KMS-11 (cell line): Measurements from ENCODE around the gene MT1X.

Experiments used
- H2AFZ ChIP-seq: fragments of 200-600 bp; sonication (generic); 2 replicates; pipeline ENCODE4 v1.6.1; 2016; ENCODE audit warnings: antibody characterized with exemption, mixed run types, low read depth
- H3K27ac ChIP-seq: fragments of 200-600 bp; sonication (generic); 2 replicates; pipeline ENCODE4 v1.6.1; 2016; ENCODE audit warnings: mild to moderate bottlenecking, mixed run types
- H3K27me3 ChIP-seq: fragments of 200-600 bp; sonication (generic); 2 replicates; pipeline ENCODE4 v1.6.1; 2017; ENCODE audit warnings: mild to moderate bottlenecking, low read depth, mixed run types, moderate library complexity; ENCODE audit not compliant: insufficient read depth
- H3K36me3 ChIP-seq: fragments of 200-600 bp; sonication (generic); 2 replicates; pipeline ENCODE4 v1.6.1; 2017; ENCODE audit warnings: mild to moderate bottlenecking, mixed run types; ENCODE audit not compliant: insufficient read depth
- H3K4me1 ChIP-seq: fragments of 200-600 bp; sonication (generic); 2 replicates; pipeline ENCODE4 v1.6.1; 2016; ENCODE audit warnings: mild to moderate bottlenecking, low read depth, mixed run types; ENCODE audit not compliant: poor library complexity, severe bottlenecking
- H3K4me2 ChIP-seq: fragments of 200-600 bp; sonication (generic); 2 replicates; pipeline ENCODE4 v1.7.0; 2016; ENCODE audit warnings: mild to moderate bottlenecking, mixed run types
- H3K4me3 ChIP-seq: fragments of 200-600 bp; sonication (generic); IDR thresholded peaks from 2 replicates; pipeline ENCODE4 v1.6.1; 2017; ENCODE audit warnings: low read depth, low read length, mixed read lengths; ENCODE audit not compliant: insufficient read depth
- H3K79me2 ChIP-seq: fragments of 200-600 bp; sonication (generic); 2 replicates; pipeline ENCODE4 v1.6.1; 2016; ENCODE audit warnings: low read depth, mixed run types; ENCODE audit not compliant: insufficient read depth
- H3K9ac ChIP-seq: fragments of 200-600 bp; sonication (generic); 2 replicates; pipeline ENCODE4 v1.6.1; 2016; ENCODE audit warnings: mild to moderate bottlenecking, mixed run types
- H4K20me1 ChIP-seq: fragments of 200-600 bp; sonication (generic); 2 replicates; pipeline ENCODE4 v1.6.1; 2016; ENCODE audit warnings: mild to moderate bottlenecking, mixed run types; ENCODE audit not compliant: insufficient read depth
- CTCF ChIP-seq: fragments of 200-600 bp; sonication (generic); conservative IDR thresholded peaks from 2 replicates; pipeline ENCODE4 v1.6.1; 2017; ENCODE audit warnings: low read depth, mild to moderate bottlenecking, antibody characterized with exemption, low read length, moderate library complexity, mixed read lengths

Gene MT1X

GRCh38 chr16:56681939-56682702 is at the start of gene MT1X:
TSS of gene MT1X (plus strand) at chr16:56682470. CDS start at chr16:56682541, 71 bp downstream.
- H3K4me3 ChIP-seq = no peak within 1 kb of the TSS
- H3K27me3 ChIP-seq = no peaks in the 10 kb centered on the region
- no peaks in the 10 kb centered on the region for H3K36me3 ChIP-seq
- H4K20me1 ChIP-seq = no peaks in the 10 kb centered on the region
- H3K27ac ChIP-seq = no peak within 1 kb of the TSS
- peak within 1 kb of the TSS; percentile 99 for H2AFZ ChIP-seq
- no peak for TF ChIP-seq CTCF
- H3K79me2 ChIP-seq = no peaks in the 10 kb centered on the region
- peak within 1 kb of the TSS; percentile 72; the same call in 1 of the 2 replicates for H3K9ac ChIP-seq
- H3K4me1 ChIP-seq = peaks cover 8% of the 10 kb centered on the region
- peak within 1 kb of the TSS; percentile 98 for H3K4me2 ChIP-seq

GRCh38 chr16:56632848-56633365 is 49.4 kb upstream of the MT1X start:
- no peak overlapping the region for H3K4me3 ChIP-seq
- H3K27me3 ChIP-seq = peaks cover 6% of the 10 kb centered on the region; the same call in 1 of the 2 replicates
- no peak overlapping the region for H3K9ac ChIP-seq
- no peaks in the 10 kb centered on the region for H3K36me3 ChIP-seq
- no peak overlapping the region for H2AFZ ChIP-seq
- TF ChIP-seq CTCF = no peak
- no peaks in the 10 kb centered on the region for H3K79me2 ChIP-seq
- no peaks in the 10 kb centered on the region for H4K20me1 ChIP-seq
- H3K4me1 ChIP-seq = no peaks in the 10 kb centered on the region
- H3K4me2 ChIP-seq = no peak overlapping the region
- no peak overlapping the region for H3K27ac ChIP-seq

- Histone ChIP-seq H3K4me2 (no peak overlapping the region), H3K27me3 (peaks cover 6% of the 10 kb centered on the region; the same call in 1 of the 2 replicates), H3K4me1 (no peaks in the 10 kb centered on the region), H3K79me2 (no peaks in the 10 kb centered on the region), H2AFZ (no peak overlapping the region), H3K36me3 (no peaks in the 10 kb centered on the region), H3K4me3 (no peak overlapping the region), H3K27ac (no peak overlapping the region), H4K20me1 (no peaks in the 10 kb centered on the region), H3K9ac (no peak overlapping the region)
- no peak for TF ChIP-seq CTCF
These were observed 48.7 kb upstream of the MT1X start for GRCh38 chr16:56633535-56633934.

GRCh38 chr16:56634715-56635440 is 47.4 kb upstream of the MT1X start:
- Histone ChIP-seq H3K4me2 (no peak overlapping the region), H3K27me3 (peaks cover 6% of the 10 kb centered on the region; the same call in 1 of the 2 replicates)
- TF ChIP-seq CTCF = no peak

More at GRCh38 chr16:56634715-56635440, 47.4 kb upstream of the MT1X start:
- H4K20me1 ChIP-seq = no peaks in the 10 kb centered on the region
- H2AFZ ChIP-seq = no peak overlapping the region
- H3K27ac ChIP-seq = no peak overlapping the region
- H3K4me3 ChIP-seq = no peak overlapping the region
- no peak overlapping the region for H3K9ac ChIP-seq
- no peaks in the 10 kb centered on the region for H3K79me2 ChIP-seq
- no peaks in the 10 kb centered on the region for H3K4me1 ChIP-seq
- H3K36me3 ChIP-seq = no peaks in the 10 kb centered on the region
